Activated gamma-delta T cell treated with Interleukin-2 at 50 U/mL for 16 hours (primary cell): Measurements from ENCODE around the gene ZAR1L.

ENCODE experiments used
- DNase-seq: peaks from one replicate; pipeline ENCODE4 v3.0.0-alpha.2; 2020

The ZAR1L gene

GRCh38 chr13:32300920-32301319, 14.2 kb downstream of the ZAR1L start:
- no peak for DNase-seq

- no peak for DNase-seq
Measured at GRCh38 chr13:32300406-32300805, 14.8 kb downstream of the ZAR1L start.

GRCh38 chr13:32299893-32300292, 15.3 kb downstream of the ZAR1L start:
- no peak for DNase-seq

- no peak for DNase-seq
Measured at GRCh38 chr13:32298695-32299094, 16.5 kb downstream of the ZAR1L start.

GRCh38 chr13:32297206-32297605, 18.0 kb downstream of the ZAR1L start:
- no peak for DNase-seq

GRCh38 chr13:32285633-32285965, 29.6 kb downstream of the ZAR1L start:
- no peak for DNase-seq

- DNase-seq: no peak
Measured at GRCh38 chr13:32284927-32285632, 30.1 kb downstream of the ZAR1L start.

- no peak for DNase-seq
Measured at GRCh38 chr13:32282096-32282711, 33.0 kb downstream of the ZAR1L start.

- no peak for DNase-seq
Measured at GRCh38 chr13:32281096-32281495, 34.1 kb downstream of the ZAR1L start.

GRCh38 chr13:32278426-32278825, 36.7 kb downstream of the ZAR1L start:
- DNase-seq: no peak

- DNase-seq: no peak
Measured at GRCh38 chr13:32277839-32278238, 37.3 kb downstream of the ZAR1L start.

GRCh38 chr13:32272021-32272683, 43.0 kb downstream of the ZAR1L start:
- no peak for DNase-seq

- DNase-seq: peak; percentile 40
Measured at GRCh38 chr13:32267836-32268439, 47.2 kb downstream of the ZAR1L start.

GRCh38 chr13:32266130-32266529, 49.0 kb downstream of the ZAR1L start:
- DNase-seq: no peak

GRCh38 chr13:32265726-32266125, 49.4 kb downstream of the ZAR1L start:
- DNase-seq: no peak

- DNase-seq: no peak
Measured at GRCh38 chr13:32264407-32264806, 50.8 kb downstream of the ZAR1L start.

- DNase-seq: no peak
Measured at GRCh38 chr13:32262619-32263018, 52.5 kb downstream of the ZAR1L start.

GRCh38 chr13:32262165-32262564, 53.0 kb downstream of the ZAR1L start:
- DNase-seq: no peak

GRCh38 chr13:32261567-32261966, 53.6 kb downstream of the ZAR1L start:
- DNase-seq: no peak

- DNase-seq: no peak
Measured at GRCh38 chr13:32259116-32259515, 56.0 kb downstream of the ZAR1L start.

GRCh38 chr13:32257649-32258048, 57.5 kb downstream of the ZAR1L start:
- no peak for DNase-seq

GRCh38 chr13:32256243-32256642, 58.9 kb downstream of the ZAR1L start:
- DNase-seq: no peak

- DNase-seq: no peak
Measured at GRCh38 chr13:32255724-32256109, 59.4 kb downstream of the ZAR1L start.
